K562 (cell line): ENCODE measurements around the gene RGL2. TPM values are rescaled to one million over a fixed set of nuclear protein-coding genes. Genes with fewer than 3 reads are reported as not detected.

ENCODE experiments used
- CHD1 ChIP-seq: fragments of 200-600 bp; sonication (generic); IDR thresholded peaks from one replicate; pipeline ENCODE4 v1.6.1; 2012; ENCODE audit warnings: mild to moderate bottlenecking, moderate library complexity, low read length, inconsistent platforms
- COPS2 ChIP-seq: fragments of 450-650 bp; conservative IDR thresholded peaks from 2 replicates; pipeline ENCODE4 v1.6.1; 2016; ENCODE audit warnings: mild to moderate bottlenecking, moderate library complexity
- EP300 ChIP-seq: IDR thresholded peaks from 2 replicates; pipeline ENCODE4 v1.6.1; 2012; ENCODE audit warnings: low read length, improper control_type of control experiment
- HCFC1 ChIP-seq: IDR thresholded peaks from 2 replicates; pipeline ENCODE4 v1.6.1; 2012; ENCODE audit warnings: low read depth, low read length, improper control_type of control experiment
- HDAC8 ChIP-seq: fragments of 450-650 bp; IDR thresholded peaks from 2 replicates; pipeline ENCODE4 v1.6.1; 2016; ENCODE audit warnings: mild to moderate bottlenecking, missing genetic modification characterization, moderate library complexity, missing compliant biosample characterization
- HMG20A ChIP-seq: fragments of 450-650 bp; formaldehyde crosslinking; conservative IDR thresholded peaks from 2 replicates; pipeline ENCODE4 v1.4.0; 2020; ENCODE audit warnings: mild to moderate bottlenecking, mixed read lengths
- LEF1 ChIP-seq: fragments of 450-650 bp; IDR thresholded peaks from 2 replicates; pipeline ENCODE4 v1.6.1; 2016; ENCODE audit warnings: mild to moderate bottlenecking
- MED1 ChIP-seq: sonication (generic); formaldehyde crosslinking; IDR thresholded peaks from 2 replicates; pipeline ENCODE4 v1.8.1; 2023; ENCODE audit warnings: missing genetic modification reagents, borderline replicate concordance
- NR2C1 ChIP-seq, 2 experiments: fragments of 450-650 bp; IDR thresholded peaks; 2 replicates each; pipeline ENCODE4 v1.6.1; 2017; ENCODE audit warnings: mild to moderate bottlenecking in 2 of 2, antibody characterized with exemption in 1 of 2, inconsistent platforms in 1 of 2, missing compliant biosample characterization in 1 of 2, missing genetic modification characterization in 1 of 2
- PHB ChIP-seq: fragments of 250-450 bp; sonication (Bioruptor Pico); IDR thresholded peaks from 2 replicates; pipeline ENCODE4 v1.5.0; 2021
- POLR2B ChIP-seq: fragments of 450-650 bp; IDR thresholded peaks from 2 replicates; pipeline ENCODE4 v1.6.1; 2018; ENCODE audit warnings: low read depth; ENCODE audit not compliant: partially characterized antibody
- PTBP1 ChIP-seq: fragments of 200-400 bp; formaldehyde crosslinking; IDR thresholded peaks from 2 replicates; pipeline ENCODE4 v1.6.1; 2017; ENCODE audit warnings: low read depth, low read length
- SP1 ChIP-seq: sonication (generic); formaldehyde crosslinking; IDR thresholded peaks from 2 replicates; pipeline ENCODE4 v1.8.1; 2022; ENCODE audit warnings: mild to moderate bottlenecking, missing genetic modification reagents
- SPI1 ChIP-seq: IDR thresholded peaks from 2 replicates; pipeline ENCODE4 v1.6.1; 2011; ENCODE audit warnings: low read depth, low read length, control low read depth, borderline replicate concordance
- TCF3 ChIP-seq: sonication (generic); formaldehyde crosslinking; IDR thresholded peaks from 2 replicates; pipeline ENCODE4 v1.4.0; 2020; ENCODE audit warnings: mild to moderate bottlenecking, missing genetic modification reagents
- YY1 ChIP-seq, 3 experiments: IDR thresholded peaks; 2 replicates each; pipeline ENCODE4 v1.6.1; 2011; ENCODE audit warnings: low read length in 2 of 3, mild to moderate bottlenecking in 2 of 3, moderate library complexity in 2 of 3, borderline replicate concordance in 1 of 3, control low read depth in 1 of 3, low read depth in 1 of 3; ENCODE audit not compliant: insufficient read depth in 3 of 3, insufficient replicate concordance in 2 of 3, control insufficient read depth in 1 of 3, insufficient read length in 1 of 3; ENCODE audit errors: extremely low read depth in 1 of 3
- ZEB2 ChIP-seq: fragments of 450-650 bp; IDR thresholded peaks from 2 replicates; pipeline ENCODE4 v1.6.1; 2016
- ZNF184 ChIP-seq: sonication (generic); formaldehyde crosslinking; IDR thresholded peaks from 2 replicates; pipeline ENCODE4 v1.5.0; 2020; ENCODE audit warnings: missing genetic modification reagents
- ZNF3 ChIP-seq: fragments of 250-450 bp; sonication (Bioruptor Pico); IDR thresholded peaks from 2 replicates; pipeline ENCODE4 v1.5.0; 2021; ENCODE audit warnings: mild to moderate bottlenecking, moderate library complexity
- ZNF316 ChIP-seq: fragments of 450-650 bp; IDR thresholded peaks from 2 replicates; pipeline ENCODE4 v1.6.1; 2016
- ZNF609 ChIP-seq: sonication (generic); formaldehyde crosslinking; IDR thresholded peaks from 2 replicates; pipeline ENCODE4 v1.8.1; 2023; ENCODE audit warnings: missing genetic modification reagents, mild to moderate bottlenecking, borderline replicate concordance
- polyA plus RNA-seq, 8 experiments: library from polyadenylated mRNA; depleted of rRNA in 4 of 8; stranded (reverse) in 5 of 8; unstranded in 3 of 8; fragments of >200 nt; fragmentation: Nextera tagmentation in 2 of 8; fragmentation: Illumina TruSeq in 1 of 8; extraction: Ambion mirVana in 2 of 8; extraction: Trizol in 1 of 8; gene quantifications; 2 replicates each; pipeline versions ENCODE4 v1.2.1 to v1.2.3, GENCODE V29; 2011 to 2014; ENCODE audit warnings: inconsistent platforms in 1 of 8, missing spikeins in 1 of 8
- total RNA-seq, 7 experiments: library from RNA; depleted of rRNA in 6 of 7; stranded (reverse); fragments of >200 nt in 6 of 7; fragmentation: Illumina TruSeq in 2 of 7; extraction: Trizol in 2 of 7; gene quantifications; 2 replicates each; pipeline versions ENCODE4 v1.2.1 to v1.2.3, GENCODE V29; 2011 to 2021; ENCODE audit warnings: low replicate concordance in 1 of 7
- TF ChIP-seq, protein P1 (sequence below): fragments of 450-650 bp; IDR thresholded peaks from 2 replicates; pipeline ENCODE4 v1.6.1; 2014; ENCODE audit warnings: low read depth, mild to moderate bottlenecking, moderate library complexity, borderline replicate concordance

RGL2 gene
- total and polyA plus RNA-seq, 9 of the 15 experiments (the other 6 are each of a cell fraction or from before 2014, with no cell fraction given), result 1.8 to 57.1 (median 19.5) TPM

DNA sequence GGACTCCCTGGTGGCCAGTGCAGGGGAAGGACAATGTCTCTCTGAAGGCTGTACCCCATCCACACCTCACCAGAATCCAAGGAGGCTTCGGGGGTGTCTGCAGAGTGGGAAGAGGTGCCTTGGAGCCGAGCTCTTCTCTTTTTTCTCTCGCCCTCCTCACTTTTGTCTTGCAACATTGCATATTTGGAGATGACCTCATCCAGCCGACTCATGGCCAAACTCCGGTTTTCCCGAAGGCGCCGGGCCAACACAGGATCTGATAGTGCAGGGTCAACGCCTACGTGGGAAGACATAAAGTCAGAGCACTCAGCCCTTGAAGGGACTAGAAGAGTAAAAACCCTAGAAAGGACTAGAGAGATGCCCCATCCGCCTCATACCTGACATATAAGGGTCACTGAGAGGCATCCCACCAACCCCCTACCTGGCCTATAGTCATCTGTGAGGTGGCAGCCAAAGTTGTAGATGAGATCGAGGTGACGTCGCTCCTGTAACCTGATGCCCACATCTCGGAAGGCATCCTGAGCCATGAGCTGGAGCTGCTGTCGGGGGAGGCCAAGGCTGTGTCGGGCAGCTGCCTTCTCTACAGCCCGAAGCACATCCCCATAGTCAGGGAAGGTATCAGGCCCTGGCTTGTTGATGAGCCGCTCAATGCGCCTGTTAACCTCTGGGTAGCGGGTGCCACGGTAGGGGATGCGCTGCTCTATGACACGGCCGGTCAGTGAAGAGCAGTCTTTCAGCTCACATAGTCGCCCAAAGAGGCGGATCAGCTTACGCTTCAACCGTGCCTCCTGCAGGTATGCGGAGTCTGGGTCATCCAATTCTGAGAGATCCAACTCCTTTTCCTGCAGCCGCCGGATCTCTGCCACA lies 21.8 kb upstream of the RGL2 start (continued):
- TF ChIP-seq ZNF609 (CRISPR knock-in tag) (no peak), ZNF3 (no peak), PTBP1 (no peak), TCF3 (CRISPR knock-in tag) (no peak), YY1 (IDR thresholded peaks at IDR 0.05; ENCODE audit: borderline replicate concordance in 1 of 3, control insufficient read depth in 1 of 3, extremely low read depth in 1 of 3, insufficient read depth in 3 of 3, insufficient read length in 1 of 3, insufficient replicate concordance in 2 of 3, low read depth in 1 of 3, low read length in 2 of 3) (no peak), SPI1 (no peak), NR2C1 (IDR thresholded peaks at IDR 0.05) (no peak), NR2C1 (tag; IDR thresholded peaks at IDR 0.05) (peak; percentile 83), POLR2B (no peak), HMG20A (CRISPR knock-in tag) (no peak), LEF1 (no peak), COPS2 (no peak), SP1 (CRISPR knock-in tag) (peak; percentile 52; the same call in 1 of the 2 replicates), HDAC8 (tag) (no peak), CHD1 (peak; percentile 30), EP300 (no peak), ZNF316 (no peak), PHB (CRISPR knock-in tag) (no peak), HCFC1 (no peak), ZNF184 (CRISPR knock-in tag) (no peak), MED1 (CRISPR knock-in tag) (no peak), ZEB2 (no peak)
- TF ChIP-seq, protein P1, sequence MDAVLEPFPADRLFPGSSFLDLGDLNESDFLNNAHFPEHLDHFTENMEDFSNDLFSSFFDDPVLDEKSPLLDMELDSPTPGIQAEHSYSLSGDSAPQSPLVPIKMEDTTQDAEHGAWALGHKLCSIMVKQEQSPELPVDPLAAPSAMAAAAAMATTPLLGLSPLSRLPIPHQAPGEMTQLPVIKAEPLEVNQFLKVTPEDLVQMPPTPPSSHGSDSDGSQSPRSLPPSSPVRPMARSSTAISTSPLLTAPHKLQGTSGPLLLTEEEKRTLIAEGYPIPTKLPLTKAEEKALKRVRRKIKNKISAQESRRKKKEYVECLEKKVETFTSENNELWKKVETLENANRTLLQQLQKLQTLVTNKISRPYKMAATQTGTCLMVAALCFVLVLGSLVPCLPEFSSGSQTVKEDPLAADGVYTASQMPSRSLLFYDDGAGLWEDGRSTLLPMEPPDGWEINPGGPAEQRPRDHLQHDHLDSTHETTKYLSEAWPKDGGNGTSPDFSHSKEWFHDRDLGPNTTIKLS, result 0 out of 2 replicates have a peak, but pooled peaks have one; percentile 27
